ENCODE measurements around the gene MPP3.

DNA sequence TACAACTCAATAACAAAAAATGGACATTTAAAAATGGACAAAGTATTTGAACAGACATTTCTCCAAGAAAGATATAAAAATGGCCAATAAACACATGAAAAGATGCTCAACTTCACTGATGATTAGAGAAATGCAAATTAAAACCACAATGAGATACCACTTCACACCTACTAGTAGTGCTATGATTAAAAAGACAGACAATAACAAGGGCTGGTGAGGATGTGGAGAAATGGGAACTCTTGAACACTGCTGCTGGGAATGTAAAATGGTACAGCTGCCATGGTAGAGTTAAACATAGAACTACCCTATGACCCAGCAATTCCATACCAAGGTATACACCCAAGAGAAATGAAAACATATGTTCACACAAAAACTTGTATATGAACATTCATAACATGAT, 27.8 kb downstream of the MPP3 start:
- TF ChIP-seq, protein P1, sequence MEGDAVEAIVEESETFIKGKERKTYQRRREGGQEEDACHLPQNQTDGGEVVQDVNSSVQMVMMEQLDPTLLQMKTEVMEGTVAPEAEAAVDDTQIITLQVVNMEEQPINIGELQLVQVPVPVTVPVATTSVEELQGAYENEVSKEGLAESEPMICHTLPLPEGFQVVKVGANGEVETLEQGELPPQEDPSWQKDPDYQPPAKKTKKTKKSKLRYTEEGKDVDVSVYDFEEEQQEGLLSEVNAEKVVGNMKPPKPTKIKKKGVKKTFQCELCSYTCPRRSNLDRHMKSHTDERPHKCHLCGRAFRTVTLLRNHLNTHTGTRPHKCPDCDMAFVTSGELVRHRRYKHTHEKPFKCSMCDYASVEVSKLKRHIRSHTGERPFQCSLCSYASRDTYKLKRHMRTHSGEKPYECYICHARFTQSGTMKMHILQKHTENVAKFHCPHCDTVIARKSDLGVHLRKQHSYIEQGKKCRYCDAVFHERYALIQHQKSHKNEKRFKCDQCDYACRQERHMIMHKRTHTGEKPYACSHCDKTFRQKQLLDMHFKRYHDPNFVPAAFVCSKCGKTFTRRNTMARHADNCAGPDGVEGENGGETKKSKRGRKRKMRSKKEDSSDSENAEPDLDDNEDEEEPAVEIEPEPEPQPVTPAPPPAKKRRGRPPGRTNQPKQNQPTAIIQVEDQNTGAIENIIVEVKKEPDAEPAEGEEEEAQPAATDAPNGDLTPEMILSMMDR (tag by site-specific recombination; IDR thresholded peaks at IDR 0.05), result no peak
- TF ChIP-seq HOXA7 (CRISPR knock-in tag; IDR thresholded peaks at IDR 0.05; ENCODE audit: borderline replicate concordance) (no peak), SALL2 (tag by site-specific recombination; IDR thresholded peaks at IDR 0.05; ENCODE audit: borderline replicate concordance) (no peak), YY1 (tag by site-specific recombination; IDR thresholded peaks at IDR 0.05) (no peak), ZNF19 (tag by site-specific recombination; IDR thresholded peaks at IDR 0.05; ENCODE audit: low read depth) (no peak), ZNF114 (tag by site-specific recombination; IDR thresholded peaks at IDR 0.05) (no peak)
- TF ChIP-seq, protein P2, sequence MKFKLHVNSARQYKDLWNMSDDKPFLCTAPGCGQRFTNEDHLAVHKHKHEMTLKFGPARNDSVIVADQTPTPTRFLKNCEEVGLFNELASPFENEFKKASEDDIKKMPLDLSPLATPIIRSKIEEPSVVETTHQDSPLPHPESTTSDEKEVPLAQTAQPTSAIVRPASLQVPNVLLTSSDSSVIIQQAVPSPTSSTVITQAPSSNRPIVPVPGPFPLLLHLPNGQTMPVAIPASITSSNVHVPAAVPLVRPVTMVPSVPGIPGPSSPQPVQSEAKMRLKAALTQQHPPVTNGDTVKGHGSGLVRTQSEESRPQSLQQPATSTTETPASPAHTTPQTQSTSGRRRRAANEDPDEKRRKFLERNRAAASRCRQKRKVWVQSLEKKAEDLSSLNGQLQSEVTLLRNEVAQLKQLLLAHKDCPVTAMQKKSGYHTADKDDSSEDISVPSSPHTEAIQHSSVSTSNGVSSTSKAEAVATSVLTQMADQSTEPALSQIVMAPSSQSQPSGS (tag by site-specific recombination; IDR thresholded peaks at IDR 0.05; ENCODE audit: low read depth), result no peak
- TF ChIP-seq, protein P3, sequence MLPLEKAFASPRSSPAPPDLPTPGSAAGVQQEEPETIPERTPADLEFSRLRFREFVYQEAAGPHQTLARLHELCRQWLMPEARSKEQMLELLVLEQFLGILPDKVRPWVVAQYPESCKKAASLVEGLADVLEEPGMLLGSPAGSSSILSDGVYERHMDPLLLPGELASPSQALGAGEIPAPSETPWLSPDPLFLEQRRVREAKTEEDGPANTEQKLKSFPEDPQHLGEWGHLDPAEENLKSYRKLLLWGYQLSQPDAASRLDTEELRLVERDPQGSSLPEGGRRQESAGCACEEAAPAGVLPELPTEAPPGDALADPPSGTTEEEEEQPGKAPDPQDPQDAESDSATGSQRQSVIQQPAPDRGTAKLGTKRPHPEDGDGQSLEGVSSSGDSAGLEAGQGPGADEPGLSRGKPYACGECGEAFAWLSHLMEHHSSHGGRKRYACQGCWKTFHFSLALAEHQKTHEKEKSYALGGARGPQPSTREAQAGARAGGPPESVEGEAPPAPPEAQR (tag by site-specific recombination; IDR thresholded peaks at IDR 0.05), result no peak
